T47D (cell line): ENCODE data around the gene ISCA2.
"Not testable (repeated sequence)": the region's sequence is repeated elsewhere in the genome, so short reads cannot be mapped to it uniquely, and the experiment has no call there.

Source experiments
- DNase-seq, 2 experiments: peaks; one replicate each; pipeline versions ENCODE4 v3.0.0 to v3.0.0-alpha.2; 2011 to 2012; ENCODE audit warnings: low read depth in 1 of 2, low spot score in 1 of 2
- JUND ChIP-seq: IDR thresholded peaks from 2 replicates; pipeline ENCODE4 v1.6.1; 2012; ENCODE audit warnings: low read depth
- in situ Hi-C: cut with HindIII; loops from 2 replicates; pipeline ENCODE4 v1.10.0; 2016; ENCODE audit warnings: low sequenced_read_pairs, low pct_unique_long_range_greater_than_20kb

The ISCA2 gene

DNA sequence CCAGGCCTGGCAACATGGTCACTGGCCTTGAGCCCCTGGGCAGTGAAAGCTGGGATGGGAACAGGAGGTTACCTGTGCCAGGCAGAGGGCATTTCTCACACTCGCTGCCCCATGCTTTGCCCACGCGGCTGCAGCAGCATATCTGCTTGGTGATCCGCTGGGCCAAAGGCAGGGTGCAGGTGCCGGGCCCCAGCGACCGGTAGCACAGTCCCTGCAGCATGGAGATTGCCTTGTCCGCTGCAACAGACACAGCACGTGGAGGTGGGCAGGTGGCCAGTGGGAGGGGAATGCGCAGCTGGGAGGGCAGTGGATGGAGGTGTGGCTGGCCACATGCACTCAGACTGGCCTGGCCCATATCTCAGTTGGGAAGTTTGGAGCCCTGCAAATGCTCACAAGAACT is 35.3 kb downstream of the ISCA2 start:
- TF ChIP-seq JUND: no peak
- no peak for DNase-seq
- in situ Hi-C loops: no loop called here

DNA sequence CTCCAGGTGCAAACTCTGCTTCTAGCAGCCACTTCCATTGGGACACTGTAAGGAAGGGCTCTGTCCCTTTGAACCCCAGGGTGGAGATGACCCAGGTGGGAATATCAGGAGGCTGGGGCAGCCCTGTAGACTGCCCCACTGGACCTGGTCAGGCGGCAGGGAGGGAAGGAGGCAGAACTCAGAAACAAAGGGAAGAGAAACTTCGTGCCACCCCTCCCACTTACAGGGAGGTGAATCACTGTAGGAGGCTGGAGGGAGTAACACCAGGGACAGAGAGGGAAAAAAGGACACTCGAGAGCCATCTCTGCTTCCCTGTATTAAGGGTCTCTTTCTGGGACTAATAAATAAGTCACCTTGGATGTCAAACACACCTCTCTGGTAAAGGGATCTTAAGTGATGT is 37.4 kb downstream of the ISCA2 start:
- no peak for TF ChIP-seq JUND
- no peak for DNase-seq
- in situ Hi-C loops: no loop called here

DNA sequence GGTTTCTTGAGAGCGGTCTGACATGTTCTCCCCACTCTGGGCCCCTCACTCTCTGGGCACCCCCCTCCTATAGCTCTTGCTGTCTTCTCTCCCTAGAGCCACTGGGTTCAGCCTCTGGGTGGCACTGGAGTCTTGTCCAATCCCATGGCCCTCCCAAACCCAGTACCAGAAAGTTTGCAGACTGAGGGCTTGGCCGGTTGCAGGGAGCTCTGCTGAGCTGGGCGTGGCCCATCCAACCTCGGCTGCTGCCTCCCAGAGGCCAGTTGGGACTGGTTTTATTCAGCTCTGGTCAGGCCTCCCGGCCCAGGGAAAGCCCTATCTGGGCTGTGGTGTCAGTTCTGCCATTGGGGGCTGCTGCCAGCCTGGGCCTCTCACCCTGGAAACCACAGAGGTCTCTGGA is 37.9 kb downstream of the ISCA2 start:
- in situ Hi-C loops: no loop called here
- TF ChIP-seq JUND: no peak
- peak in 1 of 2 experiments; percentile 61 for DNase-seq

DNA sequence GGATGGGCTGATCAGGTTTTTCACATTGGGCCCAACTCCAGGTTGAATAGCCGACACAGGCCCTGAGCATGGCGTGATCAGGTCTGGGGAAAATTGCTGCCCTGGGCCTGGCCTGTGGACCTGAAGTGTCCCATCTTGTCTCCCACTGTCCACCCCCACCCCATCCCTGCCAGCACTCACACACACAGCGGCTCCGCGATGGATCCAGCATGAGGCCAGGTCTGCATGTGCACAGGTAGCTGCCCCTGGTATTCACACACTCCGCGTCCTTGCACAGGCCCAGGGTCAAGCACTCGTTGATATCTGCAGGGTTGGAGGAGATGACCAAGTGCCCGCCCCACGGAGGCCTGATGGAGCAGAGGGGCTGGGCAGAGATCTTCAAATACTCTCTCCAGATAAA is 38.7 kb downstream of the ISCA2 start:
- no peak for TF ChIP-seq JUND
- in situ Hi-C loops: no loop called here
- DNase-seq: no peak

- DNase-seq: no peak
- TF ChIP-seq JUND: no peak
- in situ Hi-C loops: no loop called here
Observed at GRCh38 chr14:74533576-74533975, 40.0 kb downstream of the ISCA2 start.

DNA sequence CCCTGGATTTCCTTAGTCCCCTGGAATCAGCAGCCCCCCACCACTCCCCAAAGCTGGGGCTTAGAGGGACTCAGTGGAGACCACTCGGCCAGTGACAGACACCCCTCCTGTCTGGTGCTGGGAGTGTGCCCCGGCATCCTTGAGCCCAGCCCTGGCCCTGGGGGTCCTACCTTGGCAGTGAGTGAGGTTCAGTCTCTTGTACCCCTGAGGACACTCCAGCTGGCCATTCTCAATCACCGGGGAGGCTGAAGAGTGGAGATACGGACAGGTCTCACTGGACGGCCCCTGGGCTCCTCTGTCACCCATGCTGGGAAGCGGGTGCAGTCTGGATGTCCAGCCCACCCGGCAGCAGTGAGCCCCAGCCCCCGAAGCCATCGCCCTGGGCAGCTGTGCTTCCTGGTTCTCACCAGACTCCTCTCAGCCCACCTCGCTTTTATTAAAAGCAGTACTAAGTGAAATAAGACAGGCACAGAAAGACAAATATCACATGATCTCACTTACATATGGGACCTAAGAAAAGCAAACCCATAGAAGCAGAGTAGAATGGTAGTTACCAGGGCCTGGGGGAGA is 42.3 kb downstream of the ISCA2 start:
- in situ Hi-C loops: no loop called here
- no peak for DNase-seq
- TF ChIP-seq JUND: no peak

DNA sequence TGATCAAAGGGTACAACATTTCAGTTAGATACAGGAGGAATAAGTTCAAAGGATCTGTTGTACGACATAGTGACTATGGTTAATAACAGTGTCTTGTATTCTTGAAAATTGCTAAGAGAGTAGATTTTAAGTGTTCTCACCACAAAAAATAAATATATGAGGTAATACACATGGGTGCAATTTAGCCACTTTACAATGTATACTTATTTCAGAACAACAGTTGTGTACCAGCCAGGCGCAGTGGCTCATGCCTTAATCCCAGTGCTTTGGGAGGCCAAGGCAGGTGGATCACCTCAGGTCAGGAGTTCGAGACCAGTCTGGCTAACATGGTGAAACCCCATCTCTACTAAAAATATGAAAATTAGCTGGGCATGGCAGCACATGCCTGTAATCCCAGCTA is 42.8 kb downstream of the ISCA2 start:
- in situ Hi-C loops, DNase-seq: not testable (repeated sequence)

DNA sequence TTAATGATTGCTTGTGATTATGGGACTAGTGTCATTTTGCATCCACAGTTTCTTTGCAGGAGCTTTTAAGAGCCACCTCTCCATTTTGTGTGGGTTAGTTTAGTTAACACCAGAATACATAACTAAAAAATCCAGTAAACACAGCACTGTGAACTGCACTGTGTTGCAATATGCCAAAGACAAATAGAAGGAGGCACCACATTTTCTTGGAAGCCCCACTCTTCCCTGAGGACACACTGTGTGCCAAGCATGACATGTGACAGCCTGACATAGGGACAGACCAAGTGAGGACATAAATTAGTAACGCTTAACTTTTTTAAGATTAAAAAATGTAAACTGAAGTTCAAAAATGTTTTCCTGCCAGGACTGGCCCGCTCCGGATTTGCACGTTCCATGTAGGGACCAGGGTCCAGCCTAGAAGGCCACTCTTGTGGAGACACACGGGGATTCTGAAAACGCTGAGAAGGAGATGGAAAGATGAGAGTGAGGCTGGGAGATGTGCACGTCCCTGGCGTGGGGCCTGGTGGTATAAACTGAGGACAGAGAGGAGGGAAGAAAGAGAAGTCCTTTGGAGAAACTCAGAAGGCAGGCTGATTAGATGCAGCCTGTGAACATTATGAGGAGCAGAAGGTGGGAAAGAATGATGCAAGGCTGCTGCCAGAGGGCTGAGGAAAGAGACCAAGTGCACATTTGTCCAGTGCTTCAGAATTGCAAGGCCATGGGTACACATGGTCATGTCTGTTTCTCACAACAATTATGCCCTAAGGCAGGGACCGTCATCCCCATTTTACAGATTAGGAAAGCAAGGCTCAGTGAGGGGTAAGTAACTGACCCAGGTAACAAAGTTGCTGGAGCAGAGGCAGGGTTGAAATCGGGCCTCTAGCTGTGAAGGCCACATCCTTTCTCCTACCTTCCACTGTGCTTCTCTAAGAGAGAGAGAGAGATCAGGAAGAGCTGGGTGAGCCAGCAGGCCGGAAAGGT is 45.1 kb downstream of the ISCA2 start:
- in situ Hi-C loops: no loop called here
- no peak for TF ChIP-seq JUND
- peak in 1 of 2 experiments; percentile 43 for DNase-seq

DNA sequence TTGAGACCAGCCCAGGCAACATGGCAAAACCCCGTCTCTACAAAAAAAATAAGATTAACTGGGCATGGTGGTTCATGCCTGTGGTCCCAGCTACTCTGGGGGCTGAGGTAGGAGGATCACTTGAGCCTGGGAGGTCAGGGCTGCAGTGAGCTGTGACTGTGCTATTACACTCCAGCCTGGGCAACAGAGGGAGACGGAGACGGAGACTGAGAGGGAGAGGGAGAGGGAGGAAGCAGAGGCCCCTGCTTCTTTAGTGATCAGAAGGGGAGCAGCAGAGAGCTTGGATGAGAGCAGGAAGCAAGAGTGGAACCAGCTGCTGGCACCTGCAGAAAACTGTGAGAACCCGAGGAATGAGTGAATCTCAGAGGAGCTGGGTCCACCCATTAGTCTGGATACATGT is 45.9 kb downstream of the ISCA2 start:
- in situ Hi-C loops: no loop called here
- DNase-seq: no peak

GRCh38 chr14:74541225-74541624 is 47.7 kb downstream of the ISCA2 start:
- TF ChIP-seq JUND: no peak
- DNase-seq: no peak
- in situ Hi-C loops: no loop called here

More for the DNA sequence above, 45.9 kb downstream of the ISCA2 start:
- TF ChIP-seq JUND: no peak

GRCh38 chr14:74542056-74542685 is 48.6 kb downstream of the ISCA2 start:
- in situ Hi-C loops: no loop called here
- no peak for DNase-seq
- TF ChIP-seq JUND: no peak

DNA sequence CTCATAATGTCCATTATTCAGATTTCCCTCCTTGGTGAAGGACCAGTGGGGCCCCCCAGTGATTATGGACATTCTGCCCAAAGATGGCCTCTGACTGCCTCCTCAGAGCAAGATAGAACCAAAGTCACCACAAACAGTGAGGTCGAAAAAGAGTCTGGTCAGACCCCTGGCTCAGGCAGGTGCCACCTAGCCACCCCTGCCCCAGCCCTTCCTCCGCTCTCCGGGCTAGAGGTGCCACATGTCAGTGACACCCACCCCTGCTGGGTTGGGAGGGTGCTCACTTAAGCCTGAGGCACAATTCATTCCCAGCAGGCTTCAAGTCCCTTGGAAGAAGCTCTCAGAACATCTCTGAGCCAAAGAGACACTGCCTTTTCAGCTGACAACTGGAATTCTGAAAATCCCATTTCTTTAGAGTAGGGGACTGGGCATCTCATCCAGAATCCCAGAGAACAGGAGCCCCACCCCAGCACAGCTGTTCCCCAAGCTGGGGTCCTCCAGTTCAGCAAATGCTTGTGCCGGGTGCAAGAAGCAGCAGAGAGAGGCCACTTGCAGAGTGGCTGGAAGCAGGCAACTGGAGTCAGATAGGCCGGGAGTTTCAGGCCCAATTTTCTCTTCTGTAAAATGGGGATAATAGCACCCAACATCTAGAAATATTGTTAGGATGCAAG is 50.3 kb downstream of the ISCA2 start:
- in situ Hi-C loops: no loop called here
- TF ChIP-seq JUND: no peak
- no peak for DNase-seq
